Measurements from ENCODE around the gene IL23R.

DNA sequence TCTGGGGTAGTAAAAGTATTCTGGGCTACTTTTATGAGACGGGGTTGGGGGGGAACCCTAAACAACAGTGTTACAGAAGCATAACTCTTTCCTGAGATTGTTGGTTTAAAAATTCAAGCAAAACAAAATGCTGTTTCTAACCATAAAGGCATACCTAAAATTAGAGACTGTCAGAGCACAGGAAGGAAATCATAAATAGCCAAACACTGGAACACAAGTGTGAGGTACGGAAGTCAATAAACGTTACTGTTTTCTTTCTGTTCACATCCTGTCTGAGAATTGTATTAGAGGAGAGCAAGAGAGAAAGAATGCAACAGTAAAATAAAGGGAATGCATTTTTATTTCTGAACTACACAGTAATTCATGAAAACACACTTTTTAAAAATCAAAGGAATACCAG is 98.6 kb downstream of the IL23R start:
- TF ChIP-seq EZH2phosphoT487 (IDR thresholded peaks at IDR 0.05; ENCODE audit: borderline replicate concordance) (no peak), SIN3A (IDR thresholded peaks at IDR 0.05; ENCODE audit: low read depth) (no peak), ZBTB33 (IDR thresholded peaks at IDR 0.05; ENCODE audit: extremely low read depth, insufficient replicate concordance, low read length) (no peak), EZH2 (IDR thresholded peaks at IDR 0.05) (no peak), CTCF (IDR thresholded peaks at IDR 0.05 in 2 of 3, conservative IDR thresholded peaks at IDR 0.05 in 1 of 3; ENCODE audit: borderline replicate concordance in 1 of 3, insufficient read depth in 1 of 3, low read depth in 2 of 3, low read length in 2 of 3) (no peak)
- TF ChIP-seq, protein P1, sequence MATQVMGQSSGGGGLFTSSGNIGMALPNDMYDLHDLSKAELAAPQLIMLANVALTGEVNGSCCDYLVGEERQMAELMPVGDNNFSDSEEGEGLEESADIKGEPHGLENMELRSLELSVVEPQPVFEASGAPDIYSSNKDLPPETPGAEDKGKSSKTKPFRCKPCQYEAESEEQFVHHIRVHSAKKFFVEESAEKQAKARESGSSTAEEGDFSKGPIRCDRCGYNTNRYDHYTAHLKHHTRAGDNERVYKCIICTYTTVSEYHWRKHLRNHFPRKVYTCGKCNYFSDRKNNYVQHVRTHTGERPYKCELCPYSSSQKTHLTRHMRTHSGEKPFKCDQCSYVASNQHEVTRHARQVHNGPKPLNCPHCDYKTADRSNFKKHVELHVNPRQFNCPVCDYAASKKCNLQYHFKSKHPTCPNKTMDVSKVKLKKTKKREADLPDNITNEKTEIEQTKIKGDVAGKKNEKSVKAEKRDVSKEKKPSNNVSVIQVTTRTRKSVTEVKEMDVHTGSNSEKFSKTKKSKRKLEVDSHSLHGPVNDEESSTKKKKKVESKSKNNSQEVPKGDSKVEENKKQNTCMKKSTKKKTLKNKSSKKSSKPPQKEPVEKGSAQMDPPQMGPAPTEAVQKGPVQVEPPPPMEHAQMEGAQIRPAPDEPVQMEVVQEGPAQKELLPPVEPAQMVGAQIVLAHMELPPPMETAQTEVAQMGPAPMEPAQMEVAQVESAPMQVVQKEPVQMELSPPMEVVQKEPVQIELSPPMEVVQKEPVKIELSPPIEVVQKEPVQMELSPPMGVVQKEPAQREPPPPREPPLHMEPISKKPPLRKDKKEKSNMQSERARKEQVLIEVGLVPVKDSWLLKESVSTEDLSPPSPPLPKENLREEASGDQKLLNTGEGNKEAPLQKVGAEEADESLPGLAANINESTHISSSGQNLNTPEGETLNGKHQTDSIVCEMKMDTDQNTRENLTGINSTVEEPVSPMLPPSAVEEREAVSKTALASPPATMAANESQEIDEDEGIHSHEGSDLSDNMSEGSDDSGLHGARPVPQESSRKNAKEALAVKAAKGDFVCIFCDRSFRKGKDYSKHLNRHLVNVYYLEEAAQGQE (IDR thresholded peaks at IDR 0.05; ENCODE audit: low read depth), result no peak

Data from HCT116 (cell line).